ENCODE data around the gene P2RX7.

P2RX7 gene

GRCh38 chr12:121099779-121100178 is 32.9 kb upstream of the P2RX7 start:
- Histone ChIP-seq H3K4me3 (no peak overlapping the region), H3K27ac (no peak overlapping the region), H3K9ac (ENCODE audit: insufficient read length) (no peak overlapping the region), H3K9me3 (ENCODE audit: low read depth, low read length) (no peaks in the 10 kb centered on the region; the same call in 1 of the 2 replicates), H3K36me3 (ENCODE audit: insufficient read depth, low read length) (no peaks in the 10 kb centered on the region)
- TF ChIP-seq POLR2AphosphoS5 (IDR thresholded peaks at IDR 0.05; ENCODE audit: borderline replicate concordance, low read depth, low read length) (no peak), EZH2 (IDR thresholded peaks at IDR 0.05) (no peak), FOXP2 (optimal IDR thresholded peaks at IDR 0.05; ENCODE audit: control extremely low read depth, extremely low read length, insufficient read depth) (no peak)
- DNase-seq (ENCODE audit: low read depth, low spot score) = no peak

GRCh38 chr12:121102307-121102706 is 30.4 kb upstream of the P2RX7 start:
- no peak for DNase-seq (ENCODE audit: low read depth, low spot score)
- TF ChIP-seq FOXP2 (optimal IDR thresholded peaks at IDR 0.05; ENCODE audit: control extremely low read depth, extremely low read length, insufficient read depth) (no peak), EZH2 (IDR thresholded peaks at IDR 0.05) (no peak), POLR2AphosphoS5 (IDR thresholded peaks at IDR 0.05; ENCODE audit: borderline replicate concordance, low read depth, low read length) (no peak)
- Histone ChIP-seq H3K9me3 (ENCODE audit: low read depth, low read length) (no peaks in the 10 kb centered on the region; the same call in 1 of the 2 replicates), H3K4me3 (no peak overlapping the region), H3K36me3 (ENCODE audit: insufficient read depth, low read length) (no peaks in the 10 kb centered on the region), H3K27ac (no peak overlapping the region), H3K9ac (ENCODE audit: insufficient read length) (no peak overlapping the region)

DNA sequence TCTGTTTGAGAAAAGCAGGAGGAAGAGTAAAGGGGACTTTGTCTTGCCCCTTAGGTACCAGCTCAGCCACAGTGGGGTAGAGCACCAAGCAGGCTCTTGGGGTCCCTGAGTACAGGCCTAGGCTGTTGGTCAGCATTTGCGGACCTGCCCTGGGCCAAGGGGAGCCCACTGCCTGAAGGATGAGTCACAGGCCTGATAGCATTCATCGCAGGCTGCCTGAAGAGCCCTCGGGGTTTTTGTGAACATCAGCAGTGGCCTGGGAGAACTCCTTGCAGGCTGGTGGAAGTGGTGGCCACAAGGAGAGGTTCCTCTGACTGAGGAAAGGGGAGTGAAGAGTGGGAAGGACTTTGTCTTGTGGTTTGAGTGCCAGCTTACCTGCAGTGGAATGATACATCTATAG is 25.0 kb upstream of the P2RX7 start:
- Histone ChIP-seq H3K36me3 (ENCODE audit: insufficient read depth, low read length) (no peaks in the 10 kb centered on the region), H3K9ac (ENCODE audit: insufficient read length) (no peak overlapping the region), H3K9me3 (ENCODE audit: low read depth, low read length) (no peaks in the 10 kb centered on the region; the same call in 1 of the 2 replicates), H3K27ac (no peak overlapping the region), H3K4me3 (no peak overlapping the region)
- no peak for DNase-seq (ENCODE audit: low read depth, low spot score)
- TF ChIP-seq POLR2AphosphoS5 (IDR thresholded peaks at IDR 0.05; ENCODE audit: borderline replicate concordance, low read depth, low read length) (no peak), FOXP2 (optimal IDR thresholded peaks at IDR 0.05; ENCODE audit: control extremely low read depth, extremely low read length, insufficient read depth) (no peak), EZH2 (IDR thresholded peaks at IDR 0.05) (no peak)

DNA sequence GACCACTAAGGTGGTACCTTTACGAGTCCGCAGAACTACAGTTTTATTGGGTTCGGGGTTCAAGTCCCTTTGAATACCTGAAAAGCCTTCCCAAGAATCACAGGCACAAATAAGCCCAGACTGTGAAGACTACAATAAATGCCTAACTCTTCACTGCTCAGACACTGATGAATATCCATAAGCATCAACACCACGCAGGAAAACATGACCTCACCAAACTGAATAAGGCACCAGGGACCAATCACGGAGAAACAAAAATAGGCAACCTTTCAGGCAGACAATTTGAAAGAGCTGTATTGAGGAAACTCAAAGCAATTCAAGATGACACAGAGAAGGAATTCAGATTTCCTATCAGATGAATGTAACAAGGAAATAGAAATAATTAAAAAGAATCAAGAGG is 24.2 kb upstream of the P2RX7 start:
- no peak overlapping the region for H3K4me3 ChIP-seq
- no peaks in the 10 kb centered on the region for H3K36me3 ChIP-seq (ENCODE audit: insufficient read depth, low read length)
- no peaks in the 10 kb centered on the region; the same call in 1 of the 2 replicates for H3K9me3 ChIP-seq (ENCODE audit: low read depth, low read length)
- TF ChIP-seq POLR2AphosphoS5 (IDR thresholded peaks at IDR 0.05; ENCODE audit: borderline replicate concordance, low read depth, low read length) (no peak), EZH2 (IDR thresholded peaks at IDR 0.05) (no peak), FOXP2 (optimal IDR thresholded peaks at IDR 0.05; ENCODE audit: control extremely low read depth, extremely low read length, insufficient read depth) (no peak)
- DNase-seq (ENCODE audit: low read depth, low spot score) = no peak
- H3K9ac ChIP-seq (ENCODE audit: insufficient read length) = no peak overlapping the region
- H3K27ac ChIP-seq = no peak overlapping the region

DNA sequence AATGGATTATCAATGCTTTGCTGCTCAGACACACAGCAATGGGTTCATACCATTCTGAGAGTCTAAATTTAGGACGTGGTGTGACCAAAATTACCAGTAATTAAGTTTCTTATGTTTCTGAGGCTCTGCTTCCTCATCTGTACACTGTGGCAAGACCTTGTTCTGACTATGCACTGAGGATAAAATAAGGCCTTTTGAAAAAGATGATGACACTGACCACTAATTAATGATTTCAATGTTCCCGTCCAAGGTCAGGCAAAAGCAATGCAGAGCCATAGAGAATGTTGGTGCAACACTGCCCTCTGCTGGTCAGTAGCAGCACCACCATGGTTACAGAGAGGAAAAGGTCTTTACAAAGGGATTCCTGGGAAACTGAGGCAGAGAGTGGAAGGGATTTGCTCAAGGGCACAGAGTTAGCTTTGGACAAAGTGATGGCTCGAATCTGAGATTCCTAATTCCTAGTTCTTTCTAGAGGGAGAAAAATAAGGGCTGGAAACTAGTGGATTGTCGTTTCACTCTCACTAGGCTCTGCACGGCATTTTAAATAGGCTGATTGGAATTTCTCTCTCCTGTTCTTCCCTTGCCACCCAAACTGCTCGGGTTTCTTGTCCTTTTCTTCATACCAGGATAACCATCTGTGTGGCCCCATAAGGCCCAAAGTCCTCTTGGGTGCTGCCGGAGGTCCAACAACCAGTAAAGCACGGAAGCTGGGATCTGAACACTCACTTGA is 22.3 kb upstream of the P2RX7 start:
- no peak for DNase-seq (ENCODE audit: low read depth, low spot score)
- no peaks in the 10 kb centered on the region for H3K36me3 ChIP-seq (ENCODE audit: insufficient read depth, low read length)
- no peaks in the 10 kb centered on the region for H3K9me3 ChIP-seq (ENCODE audit: low read depth, low read length)
- H3K4me3 ChIP-seq = no peak overlapping the region
- no peak for TF ChIP-seq POLR2AphosphoS5 (IDR thresholded peaks at IDR 0.05; ENCODE audit: borderline replicate concordance, low read depth, low read length)
- TF ChIP-seq FOXP2 (optimal IDR thresholded peaks at IDR 0.05; ENCODE audit: control extremely low read depth, extremely low read length, insufficient read depth) = no peak
- TF ChIP-seq EZH2 (IDR thresholded peaks at IDR 0.05) = no peak
- no peak overlapping the region for H3K9ac ChIP-seq (ENCODE audit: insufficient read length)
- H3K27ac ChIP-seq = no peak overlapping the region

GRCh38 chr12:121111684-121112083 is 21.0 kb upstream of the P2RX7 start:
- H3K9me3 ChIP-seq (ENCODE audit: low read depth, low read length) = no peaks in the 10 kb centered on the region
- TF ChIP-seq POLR2AphosphoS5 (IDR thresholded peaks at IDR 0.05; ENCODE audit: borderline replicate concordance, low read depth, low read length) = no peak
- TF ChIP-seq EZH2 (IDR thresholded peaks at IDR 0.05) = no peak
- no peak for TF ChIP-seq FOXP2 (optimal IDR thresholded peaks at IDR 0.05; ENCODE audit: control extremely low read depth, extremely low read length, insufficient read depth)
- H3K36me3 ChIP-seq (ENCODE audit: insufficient read depth, low read length) = no peaks in the 10 kb centered on the region
- no peak overlapping the region for H3K9ac ChIP-seq (ENCODE audit: insufficient read length)
- H3K27ac ChIP-seq = no peak overlapping the region
- no peak overlapping the region for H3K4me3 ChIP-seq
- no peak for DNase-seq (ENCODE audit: low read depth, low spot score)

DNA sequence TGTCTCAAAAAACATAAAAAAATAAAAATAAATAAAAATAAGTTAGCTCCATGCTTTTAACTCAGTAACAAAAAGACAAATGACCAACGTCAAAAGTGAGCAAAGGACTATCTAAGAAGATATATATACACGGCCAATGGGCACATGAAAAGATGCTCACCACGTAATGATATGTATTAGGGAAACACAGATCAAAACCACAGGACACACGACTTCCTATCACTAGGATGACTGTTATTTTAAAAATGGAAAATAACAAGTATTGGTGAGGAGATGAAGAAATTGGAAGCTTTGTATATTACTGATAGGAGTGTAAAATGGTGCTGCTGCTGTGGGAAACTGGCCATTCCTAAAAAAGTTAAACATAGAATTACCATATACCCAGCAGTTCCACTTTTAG is 20.2 kb upstream of the P2RX7 start:
- H3K27ac ChIP-seq = no peak overlapping the region
- no peak for DNase-seq (ENCODE audit: low read depth, low spot score)
- H3K9me3 ChIP-seq (ENCODE audit: low read depth, low read length) = no peaks in the 10 kb centered on the region
- no peak overlapping the region for H3K4me3 ChIP-seq
- H3K36me3 ChIP-seq (ENCODE audit: insufficient read depth, low read length) = no peaks in the 10 kb centered on the region
- no peak overlapping the region for H3K9ac ChIP-seq (ENCODE audit: insufficient read length)
- TF ChIP-seq POLR2AphosphoS5 (IDR thresholded peaks at IDR 0.05; ENCODE audit: borderline replicate concordance, low read depth, low read length) = no peak
- TF ChIP-seq FOXP2 (optimal IDR thresholded peaks at IDR 0.05; ENCODE audit: control extremely low read depth, extremely low read length, insufficient read depth) = no peak
- no peak for TF ChIP-seq EZH2 (IDR thresholded peaks at IDR 0.05)

DNA sequence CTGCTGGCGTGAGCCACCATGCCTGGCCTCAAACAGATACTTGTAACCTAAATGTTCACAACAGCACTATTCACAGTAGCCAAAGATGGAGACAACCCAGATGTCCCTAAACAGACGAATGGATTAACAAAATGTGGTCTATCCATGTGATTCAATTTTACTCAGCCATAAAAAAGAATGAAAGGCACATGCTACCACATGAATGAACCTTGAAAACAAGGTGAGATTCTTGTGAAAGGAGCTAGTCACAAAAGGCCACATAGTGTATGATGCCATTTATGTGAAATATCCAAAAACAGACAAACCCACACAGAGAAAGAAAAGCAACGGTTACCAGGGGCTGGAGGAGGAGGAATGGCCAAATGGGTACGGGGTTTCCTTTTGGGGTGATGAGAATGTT is 19.6 kb upstream of the P2RX7 start:
- no peak overlapping the region for H3K9ac ChIP-seq (ENCODE audit: insufficient read length)
- H3K9me3 ChIP-seq (ENCODE audit: low read depth, low read length) = no peaks in the 10 kb centered on the region
- H3K27ac ChIP-seq = no peak overlapping the region
- TF ChIP-seq FOXP2 (optimal IDR thresholded peaks at IDR 0.05; ENCODE audit: control extremely low read depth, extremely low read length, insufficient read depth) = no peak
- no peak for TF ChIP-seq EZH2 (IDR thresholded peaks at IDR 0.05)
- TF ChIP-seq POLR2AphosphoS5 (IDR thresholded peaks at IDR 0.05; ENCODE audit: borderline replicate concordance, low read depth, low read length) = no peak
- H3K36me3 ChIP-seq (ENCODE audit: insufficient read depth, low read length) = no peaks in the 10 kb centered on the region
- no peak for DNase-seq (ENCODE audit: low read depth, low spot score)
- H3K4me3 ChIP-seq = no peak overlapping the region
